NB4 (cell line): ENCODE data around the gene NRAP.

ENCODE experiments used
- DNase-seq: peaks from one replicate; pipeline ENCODE4 v3.0.0; 2010; ENCODE audit warnings: low read depth
- H3K4me3 ChIP-seq: one replicate; pipeline ENCODE4 v1.5.1; 2011; ENCODE audit warnings: mild to moderate bottlenecking, low read depth, low read length, moderate library complexity
- MAX ChIP-seq: IDR thresholded peaks from 2 replicates; pipeline ENCODE4 v1.6.1; 2011; ENCODE audit warnings: low read depth, low read length
- MYC ChIP-seq: IDR thresholded peaks from 2 replicates; pipeline ENCODE4 v1.6.1; 2011; ENCODE audit warnings: low read depth, low read length
- POLR2A ChIP-seq: IDR thresholded peaks from 2 replicates; pipeline ENCODE4 v1.6.1; 2011; ENCODE audit warnings: mild to moderate bottlenecking; ENCODE audit not compliant: insufficient read length; ENCODE audit errors: extremely low read depth
- TF ChIP-seq, protein P1 (sequence below): IDR thresholded peaks from one replicate; pipeline ENCODE4 v1.5.1; 2012; ENCODE audit warnings: low read depth, low read length

Gene NRAP

GRCh38 chr10:113651021-113651420 lies 12.8 kb downstream of the NRAP start:
- no peak overlapping the region for H3K4me3 ChIP-seq
- TF ChIP-seq MYC (no peak), POLR2A (no peak), MAX (no peak)
- TF ChIP-seq, protein P1, sequence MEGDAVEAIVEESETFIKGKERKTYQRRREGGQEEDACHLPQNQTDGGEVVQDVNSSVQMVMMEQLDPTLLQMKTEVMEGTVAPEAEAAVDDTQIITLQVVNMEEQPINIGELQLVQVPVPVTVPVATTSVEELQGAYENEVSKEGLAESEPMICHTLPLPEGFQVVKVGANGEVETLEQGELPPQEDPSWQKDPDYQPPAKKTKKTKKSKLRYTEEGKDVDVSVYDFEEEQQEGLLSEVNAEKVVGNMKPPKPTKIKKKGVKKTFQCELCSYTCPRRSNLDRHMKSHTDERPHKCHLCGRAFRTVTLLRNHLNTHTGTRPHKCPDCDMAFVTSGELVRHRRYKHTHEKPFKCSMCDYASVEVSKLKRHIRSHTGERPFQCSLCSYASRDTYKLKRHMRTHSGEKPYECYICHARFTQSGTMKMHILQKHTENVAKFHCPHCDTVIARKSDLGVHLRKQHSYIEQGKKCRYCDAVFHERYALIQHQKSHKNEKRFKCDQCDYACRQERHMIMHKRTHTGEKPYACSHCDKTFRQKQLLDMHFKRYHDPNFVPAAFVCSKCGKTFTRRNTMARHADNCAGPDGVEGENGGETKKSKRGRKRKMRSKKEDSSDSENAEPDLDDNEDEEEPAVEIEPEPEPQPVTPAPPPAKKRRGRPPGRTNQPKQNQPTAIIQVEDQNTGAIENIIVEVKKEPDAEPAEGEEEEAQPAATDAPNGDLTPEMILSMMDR = no peak
- no peak for DNase-seq

DNA sequence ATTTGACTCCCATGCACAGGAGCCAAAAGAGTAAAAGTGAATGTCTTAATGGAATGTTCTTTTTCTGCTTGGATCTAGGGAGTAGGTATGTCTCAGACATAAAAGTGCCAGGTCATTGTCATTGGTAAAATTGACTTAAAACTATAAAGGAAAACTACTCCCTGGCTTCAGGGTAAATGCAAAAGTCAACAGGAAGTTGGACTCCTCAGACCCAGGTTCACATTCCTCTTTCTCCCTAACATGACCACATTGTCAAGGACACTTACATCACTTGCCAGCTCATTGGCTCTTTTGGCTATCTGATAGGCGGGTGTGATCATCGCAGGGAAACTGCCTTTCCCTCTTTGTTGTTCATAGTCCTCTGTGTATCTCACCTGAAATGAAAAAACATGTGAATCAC lies 13.7 kb downstream of the NRAP start:
- no peak for DNase-seq
- TF ChIP-seq POLR2A (no peak), MYC (no peak), MAX (no peak)
- TF ChIP-seq, protein P1 = no peak
- no peak overlapping the region for H3K4me3 ChIP-seq

- no peak for TF ChIP-seq MAX
- no peak for TF ChIP-seq MYC
- no peak for TF ChIP-seq POLR2A
- TF ChIP-seq, protein P1 = no peak
- no peak for DNase-seq
- H3K4me3 ChIP-seq = no peak overlapping the region
Measured at GRCh38 chr10:113648478-113648877, 15.4 kb downstream of the NRAP start.

DNA sequence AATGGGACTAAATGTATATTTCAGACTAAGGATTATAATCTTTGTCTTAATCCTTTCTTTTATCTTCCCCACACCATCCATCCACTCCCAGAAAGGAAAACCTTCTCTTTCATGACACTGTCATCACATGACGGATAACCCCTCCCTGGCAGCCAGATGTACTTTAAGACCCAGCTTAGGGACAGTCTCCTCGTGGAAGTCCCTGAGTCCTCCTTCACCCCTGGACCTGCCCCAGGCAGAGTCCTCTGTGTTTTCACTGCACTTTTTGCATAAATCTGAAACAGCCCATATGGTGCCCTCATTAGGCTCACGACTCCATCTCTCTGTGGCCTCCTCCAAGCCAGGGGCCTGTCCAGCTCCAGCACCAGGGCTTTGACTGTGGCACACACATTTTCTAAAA lies 16.0 kb downstream of the NRAP start:
- TF ChIP-seq, protein P1 = no peak
- TF ChIP-seq MYC (no peak), MAX (no peak), POLR2A (no peak)
- no peak overlapping the region for H3K4me3 ChIP-seq
- DNase-seq = no peak

- DNase-seq = no peak
- no peak overlapping the region for H3K4me3 ChIP-seq
- TF ChIP-seq POLR2A (no peak), MYC (no peak), MAX (no peak)
- TF ChIP-seq, protein P1 = no peak
Measured at GRCh38 chr10:113646336-113647201, 17.3 kb downstream of the NRAP start.
